AG04449 (cell line): Measurements from ENCODE around the gene SUCLG2.

ENCODE experiments used
- CTCF ChIA-PET: fragments of 350-600 bp; formaldehyde crosslinking; extraction: SDS; loops from one replicate; lab custom pipeline; 2021; ENCODE audit warnings: antibody characterized with exemption; lab: Yijun Ruan, JAX
- POLR2A ChIA-PET: fragments of 400-600, 350-600 bp; formaldehyde crosslinking; extraction: SDS; loops from one replicate; lab custom pipeline; 2020; ENCODE audit warnings: antibody characterized with exemption, inconsistent platforms; lab: Yijun Ruan, JAX
- DNase-seq: peaks from one replicate; pipeline ENCODE4 v3.0.0-alpha.2; 2010; ENCODE audit warnings: low read depth, low spot score
- H3K4me3 ChIP-seq: 2 replicates; pipeline ENCODE4 v1.5.1; 2011; ENCODE audit warnings: low read depth, mild to moderate bottlenecking, control low read depth, low read length
- TF ChIP-seq, protein P1 (sequence below): IDR thresholded peaks from one replicate; pipeline ENCODE4 v1.5.1; 2011; ENCODE audit warnings: mild to moderate bottlenecking, moderate library complexity, low read length, control low read depth, inconsistent platforms; ENCODE audit not compliant: insufficient read depth; ENCODE audit errors: missing control alignments

The SUCLG2 gene

DNA sequence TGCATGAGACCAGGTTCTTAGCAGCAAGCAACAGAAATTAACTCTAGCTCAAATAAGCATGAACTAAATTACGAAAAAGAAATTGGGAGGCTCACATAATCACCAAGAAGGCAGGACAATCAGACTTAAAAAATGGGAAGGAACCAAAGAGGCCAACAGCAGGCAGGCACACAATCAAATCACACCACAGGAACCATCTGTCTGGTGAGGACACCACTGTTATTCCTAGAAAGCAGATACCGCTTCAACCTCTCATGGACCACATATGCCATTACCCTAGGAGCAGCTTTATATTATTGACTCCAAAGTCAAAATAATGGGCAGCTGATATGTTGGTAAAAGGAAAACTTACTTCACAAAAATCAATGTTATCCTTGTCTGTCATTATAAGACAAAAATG, 51.6 kb downstream of the SUCLG2 start:
- TF ChIP-seq, protein P1, sequence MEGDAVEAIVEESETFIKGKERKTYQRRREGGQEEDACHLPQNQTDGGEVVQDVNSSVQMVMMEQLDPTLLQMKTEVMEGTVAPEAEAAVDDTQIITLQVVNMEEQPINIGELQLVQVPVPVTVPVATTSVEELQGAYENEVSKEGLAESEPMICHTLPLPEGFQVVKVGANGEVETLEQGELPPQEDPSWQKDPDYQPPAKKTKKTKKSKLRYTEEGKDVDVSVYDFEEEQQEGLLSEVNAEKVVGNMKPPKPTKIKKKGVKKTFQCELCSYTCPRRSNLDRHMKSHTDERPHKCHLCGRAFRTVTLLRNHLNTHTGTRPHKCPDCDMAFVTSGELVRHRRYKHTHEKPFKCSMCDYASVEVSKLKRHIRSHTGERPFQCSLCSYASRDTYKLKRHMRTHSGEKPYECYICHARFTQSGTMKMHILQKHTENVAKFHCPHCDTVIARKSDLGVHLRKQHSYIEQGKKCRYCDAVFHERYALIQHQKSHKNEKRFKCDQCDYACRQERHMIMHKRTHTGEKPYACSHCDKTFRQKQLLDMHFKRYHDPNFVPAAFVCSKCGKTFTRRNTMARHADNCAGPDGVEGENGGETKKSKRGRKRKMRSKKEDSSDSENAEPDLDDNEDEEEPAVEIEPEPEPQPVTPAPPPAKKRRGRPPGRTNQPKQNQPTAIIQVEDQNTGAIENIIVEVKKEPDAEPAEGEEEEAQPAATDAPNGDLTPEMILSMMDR: no peak
- ChIA-PET CTCF (interaction anchor here (0.6 to 7.0 kb wide), 5 partner anchors 8 to 1419 kb away, joined by 3 to 89 read pairs (median 3); no protein-coding TSS in a partner anchor), POLR2A (no interaction called here)
- no peak overlapping the region for H3K4me3 ChIP-seq
- DNase-seq: no peak

DNA sequence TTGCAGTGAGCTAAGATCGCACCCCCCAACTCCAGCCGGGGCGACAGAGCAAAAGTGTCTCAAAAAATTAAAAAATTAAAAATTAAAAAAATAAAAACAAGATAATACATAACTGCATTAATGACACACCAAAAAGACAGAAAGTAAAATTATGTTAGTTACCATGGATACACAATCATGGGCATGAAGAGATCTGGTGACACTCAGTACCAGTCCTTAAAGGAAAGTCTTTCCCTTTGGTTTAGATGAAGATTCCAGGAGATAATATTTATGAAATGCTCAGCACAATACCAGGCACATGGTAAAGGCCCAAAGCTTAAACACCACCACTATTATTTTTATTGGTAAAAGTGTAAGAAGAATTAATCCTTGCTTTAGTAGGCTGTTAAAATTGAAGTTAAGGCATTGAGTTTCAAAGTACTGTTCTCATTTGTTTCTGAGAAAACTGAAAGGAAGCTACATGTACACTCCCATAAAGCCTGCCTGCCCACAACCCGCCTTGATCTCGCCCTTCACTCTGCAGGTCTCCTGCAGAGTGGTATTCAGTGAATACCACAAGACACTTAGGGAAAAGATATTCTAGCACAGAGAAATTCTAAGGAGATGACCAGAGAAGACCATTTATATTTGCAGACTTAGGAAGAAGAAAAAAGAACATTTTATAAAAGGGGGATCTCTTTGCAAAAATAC, 52.3 kb downstream of the SUCLG2 start:
- H3K4me3 ChIP-seq: no peak overlapping the region
- TF ChIP-seq, protein P1: no peak
- ChIA-PET POLR2A (no interaction called here), CTCF (interaction anchor here (1.1 to 7.0 kb wide), 3 partner anchors 9 to 219 kb away, joined by 3 to 89 read pairs (median 3); no protein-coding TSS in a partner anchor)
- DNase-seq: no peak

DNA sequence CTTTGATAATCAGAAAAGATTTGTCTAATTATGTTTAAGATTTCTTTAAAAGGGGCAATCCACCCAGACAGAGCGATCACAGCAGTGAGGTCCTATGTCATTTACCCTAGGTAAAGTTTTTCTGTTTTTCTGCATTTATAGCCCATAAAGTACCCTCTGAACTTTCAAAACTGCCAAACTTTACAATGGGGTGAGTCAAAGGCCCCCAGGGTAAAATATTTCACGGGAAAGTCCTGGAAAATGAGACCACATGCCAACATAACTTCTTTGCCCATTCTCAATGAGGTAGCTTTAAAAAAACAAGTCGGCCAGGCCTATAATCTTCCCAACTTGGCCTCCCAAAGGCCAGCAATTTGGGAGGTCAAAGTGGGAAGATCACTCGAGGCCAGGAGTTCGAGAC, 53.0 kb downstream of the SUCLG2 start:
- DNase-seq: no peak
- H3K4me3 ChIP-seq: no peak overlapping the region
- TF ChIP-seq, protein P1: no peak
- ChIA-PET CTCF (interaction anchor here (0.6 to 7.0 kb wide), 2 partner anchors 8 to 219 kb away, joined by 3 to 89 read pairs; no protein-coding TSS in a partner anchor), POLR2A (no interaction called here)

DNA sequence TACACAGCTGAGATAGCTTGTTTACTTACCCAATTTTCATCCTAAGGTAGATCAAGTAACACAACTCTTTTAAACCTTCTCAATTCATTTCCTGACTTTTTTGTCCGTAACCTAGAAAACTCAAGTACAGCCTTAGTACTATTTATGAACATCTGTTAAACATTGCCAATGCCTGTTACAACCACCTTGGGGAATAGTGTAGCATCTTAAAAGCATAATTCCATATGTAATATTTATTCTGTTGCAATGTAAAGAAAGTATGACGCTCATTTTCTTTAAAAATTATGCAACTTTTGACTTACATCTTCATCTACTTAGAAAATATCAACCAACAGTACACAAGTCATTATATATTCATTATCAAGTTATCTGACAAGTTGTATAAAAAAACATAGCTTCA, 54.6 kb downstream of the SUCLG2 start:
- POLR2A ChIA-PET: no interaction called here
- CTCF ChIA-PET: no interaction called here
- no peak for DNase-seq
- TF ChIP-seq, protein P1: no peak
- no peak overlapping the region for H3K4me3 ChIP-seq

DNA sequence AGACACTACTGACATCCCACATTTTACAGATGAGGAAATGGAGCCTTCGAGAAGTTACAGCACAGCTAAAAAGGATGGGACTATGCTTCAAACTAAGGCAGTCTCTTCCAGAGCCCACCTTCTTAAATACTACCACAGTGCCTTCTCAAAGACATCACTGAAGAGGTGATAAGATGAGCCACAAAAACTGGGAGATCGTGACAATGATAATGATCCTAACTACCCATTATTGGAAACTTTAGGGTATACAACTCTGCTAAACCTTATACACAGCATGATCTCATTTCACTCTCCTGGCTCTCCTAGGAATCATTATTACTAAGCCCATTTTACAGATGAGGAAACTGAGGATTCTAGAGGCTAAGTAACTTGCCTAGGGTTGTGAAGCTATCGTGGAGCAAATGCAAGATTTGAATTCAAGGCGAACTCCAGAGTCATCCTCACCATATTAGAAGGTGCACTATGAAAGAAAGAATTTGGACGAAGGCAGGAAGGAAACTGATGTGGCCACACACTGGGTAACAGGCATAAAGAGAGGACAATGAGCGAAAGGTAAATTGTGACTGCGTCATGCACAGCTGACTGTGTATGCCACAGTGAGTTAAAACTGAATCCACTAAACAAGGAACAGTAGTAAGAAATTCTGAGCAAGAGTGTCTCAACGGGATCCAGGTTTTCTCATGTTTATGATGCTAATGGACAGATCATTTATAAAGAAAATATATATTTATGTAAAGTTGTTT, 55.4 kb downstream of the SUCLG2 start:
- ChIA-PET CTCF (no interaction called here), POLR2A (no interaction called here)
- H3K4me3 ChIP-seq: no peak overlapping the region
- TF ChIP-seq, protein P1: no peak
- DNase-seq: no peak

DNA sequence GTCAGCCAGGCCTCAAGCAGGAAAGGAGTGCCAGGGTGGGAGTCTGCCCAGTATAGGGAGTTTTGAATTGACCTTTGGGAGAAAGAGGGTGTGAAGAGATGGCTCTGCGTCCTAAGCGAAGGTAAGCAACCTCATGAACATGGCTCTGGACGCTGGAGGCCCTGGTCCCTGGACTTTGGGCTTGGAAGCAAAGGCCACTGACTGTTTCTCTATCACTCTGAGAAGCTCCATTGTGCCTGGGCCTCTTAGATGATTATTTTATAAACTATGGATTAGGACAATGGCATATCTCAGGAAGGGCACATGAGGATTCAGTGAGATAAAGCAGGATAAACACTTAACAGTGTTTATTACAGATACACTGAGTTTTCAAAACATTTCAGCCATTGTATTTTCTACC, 59.0 kb downstream of the SUCLG2 start:
- CTCF ChIA-PET: interaction anchor here (1.0 kb wide), 1 partner anchor 8 kb away, joined by 4 read pairs; no protein-coding TSS in a partner anchor

More for the DNA sequence above, 59.0 kb downstream of the SUCLG2 start:
- no peak overlapping the region for H3K4me3 ChIP-seq
- no peak for DNase-seq
- POLR2A ChIA-PET: no interaction called here
- TF ChIP-seq, protein P1: no peak
